Natural killer cell (primary cell): ENCODE measurements around the gene UGT1A6. TPM values are rescaled to one million over a fixed set of nuclear protein-coding genes. Genes with fewer than 3 reads are reported as not detected.

ENCODE experiments used
- ATAC-seq, 3 donors: fragments of 150-1000 bp in 2 of 3; fragments of 200-7000 bp in 1 of 3; cut with Tn5 transposase; 1 replicate in 1 of 3; 2 replicates in 2 of 3; pipeline ENCODE4 v1.10.0; 2021; ENCODE audit warnings: mild to moderate bottlenecking in 2 of 3, moderate library complexity in 2 of 3
- DNase-seq, 2 donors: peaks; one replicate each; pipeline versions ENCODE4 v3.0.0 to v3.0.0-alpha.2; 2013 to 2021; ENCODE audit warnings: mixed read lengths in 1 of 2
- H3K27ac ChIP-seq: one replicate; pipeline ENCODE4 v1.5.1; 2013; ENCODE audit warnings: mild to moderate bottlenecking, low read length
- H3K27me3 ChIP-seq: one replicate; pipeline ENCODE4 v1.6.1; 2013; ENCODE audit warnings: low read length; ENCODE audit not compliant: control insufficient read depth, insufficient read depth
- H3K36me3 ChIP-seq: one replicate; pipeline ENCODE4 v1.6.1; 2013; ENCODE audit warnings: low read length; ENCODE audit not compliant: control insufficient read depth, insufficient read depth
- H3K4me1 ChIP-seq: one replicate; pipeline ENCODE4 v1.6.1; 2013; ENCODE audit warnings: low read length; ENCODE audit not compliant: control insufficient read depth, insufficient read depth
- H3K4me3 ChIP-seq: one replicate; pipeline ENCODE4 v1.5.1; 2013; ENCODE audit warnings: low read length
- H3K9me3 ChIP-seq: one replicate; pipeline ENCODE4 v1.6.1; 2013; ENCODE audit warnings: low read length; ENCODE audit not compliant: control insufficient read depth, insufficient read depth
- H3K27ac Mint-ChIP-seq, 2 donors: one replicate each; pipeline ENCODE4 v1.8.0; 2022; ENCODE audit warnings: mild to moderate bottlenecking in 2 of 2, mixed read lengths in 2 of 2, moderate library complexity in 1 of 2
- H3K27me3 Mint-ChIP-seq, 2 donors: one replicate each; pipeline ENCODE4 v1.8.0; 2022; ENCODE audit warnings: low read depth in 2 of 2, mixed read lengths in 2 of 2
- H3K36me3 Mint-ChIP-seq: one replicate; pipeline ENCODE4 v1.8.0; 2022; ENCODE audit warnings: mixed read lengths
- H3K4me1 Mint-ChIP-seq, 2 donors: one replicate each; pipeline ENCODE4 v1.8.0; 2022; ENCODE audit warnings: mixed read lengths in 2 of 2
- H3K4me3 Mint-ChIP-seq: one replicate; pipeline ENCODE4 v1.8.0; 2022; ENCODE audit warnings: mild to moderate bottlenecking, moderate library complexity, mixed read lengths
- H3K9me3 Mint-ChIP-seq, 2 donors: one replicate each; pipeline ENCODE4 v1.8.0; 2022; ENCODE audit warnings: mixed read lengths in 2 of 2
- CTCF ChIP-seq: fragments of 200-600 bp; IDR thresholded peaks from one replicate; pipeline ENCODE4 v1.8.0; 2022; ENCODE audit warnings: antibody characterized with exemption
- WGBS: methylation state at CpG from one replicate; pipeline ENCODE4 v1.1.7; 2013; ENCODE audit warnings: missing lambda C conversion rate; ENCODE audit not compliant: insufficient coverage; 5-methylcytosine and 5-hydroxymethylcytosine counted together
- intact Hi-C: fragments of 100-400 bp; cut with micrococcal nuclease; formaldehyde crosslinking; loops from one replicate; pipeline ENCODE4 v1.14.2; 2022
- total RNA-seq, 4 donors: library from RNA; stranded (reverse); fragments of 120-200 nt in 1 of 4; gene quantifications; one replicate each; pipeline versions ENCODE4 v1.2.3 to v1.2.4, GENCODE V29; 2013 to 2022

Gene UGT1A6
- total RNA-seq, 3 donors from 2014 or later (not counting 1 experiment from before 2014, with no cell fraction given) = not detected

GRCh38 chr2:233702238-233702637 lies 9.5 kb downstream of the UGT1A6 start:
- no peaks in the 10 kb centered on the region for H3K9me3 Mint-ChIP-seq
- Histone ChIP-seq H3K27ac (no peak overlapping the region), H3K4me3 (no peak overlapping the region), H3K36me3 (no peaks in the 10 kb centered on the region), H3K9me3 (no peaks in the 10 kb centered on the region), H3K4me1 (no peaks in the 10 kb centered on the region), H3K27me3 (no peaks in the 10 kb centered on the region)
- H3K36me3 Mint-ChIP-seq = peaks cover 6% of the 10 kb centered on the region
- intact Hi-C loops = no loop called here
- no peak overlapping the region for H3K27ac Mint-ChIP-seq
- no peaks in the 10 kb centered on the region for H3K4me1 Mint-ChIP-seq
- no peak for DNase-seq
- WGBS = no CpG with 5 or more reads among the region's 3 CpGs
- no peak overlapping the region for H3K4me3 Mint-ChIP-seq
- H3K27me3 Mint-ChIP-seq = peaks cover 9 to 12% of the 10 kb centered on the region in 2 donors
- no peak for ATAC-seq
- TF ChIP-seq CTCF = no peak

GRCh38 chr2:233705911-233706506 lies 13.3 kb downstream of the UGT1A6 start:
- Mint-ChIP-seq H3K9me3 (no peaks in the 10 kb centered on the region), H3K4me3 (no peak overlapping the region), H3K36me3 (peaks cover 6% of the 10 kb centered on the region), H3K27me3 (peaks cover 18 to 21% of the 10 kb centered on the region in 2 donors), H3K27ac (no peak overlapping the region), H3K4me1 (no peaks in the 10 kb centered on the region)
- no peak overlapping the region for H3K27ac ChIP-seq
- H3K4me3 ChIP-seq = no peak overlapping the region
- ATAC-seq (no peak), DNase-seq (no peak)
- TF ChIP-seq CTCF = no peak
- 49% methylated on average over 4 of the region's 4 CpGs for WGBS
- H3K4me1 ChIP-seq = no peaks in the 10 kb centered on the region
- H3K9me3 ChIP-seq = no peaks in the 10 kb centered on the region
- H3K36me3 ChIP-seq = no peaks in the 10 kb centered on the region
- H3K27me3 ChIP-seq = no peaks in the 10 kb centered on the region
- intact Hi-C loops = no loop called here

- Mint-ChIP-seq H3K4me3 (no peak overlapping the region), H3K27ac (no peak overlapping the region), H3K27me3 (peaks cover 18 to 21% of the 10 kb centered on the region in 2 donors), H3K4me1 (no peaks in the 10 kb centered on the region), H3K36me3 (peaks cover 6% of the 10 kb centered on the region), H3K9me3 (no peaks in the 10 kb centered on the region)
- no peaks in the 10 kb centered on the region for H3K27me3 ChIP-seq
- no peaks in the 10 kb centered on the region for H3K36me3 ChIP-seq
- H3K4me1 ChIP-seq = no peaks in the 10 kb centered on the region
- WGBS = 100% methylated on average over 1 of the region's 1 CpG
- intact Hi-C loops = no loop called here
- TF ChIP-seq CTCF = no peak
- DNase-seq (no peak), ATAC-seq (no peak)
- no peak overlapping the region for H3K27ac ChIP-seq
- H3K9me3 ChIP-seq = no peaks in the 10 kb centered on the region
- H3K4me3 ChIP-seq = no peak overlapping the region
Observed at GRCh38 chr2:233706720-233707119, 14.0 kb downstream of the UGT1A6 start.
